HCT116 (cell line): Measurements from ENCODE around the gene MYL5. TPM values are rescaled to one million over a fixed set of nuclear protein-coding genes. Genes with fewer than 3 reads are reported as not detected.

Experiments used
- ATAC-seq: fragments of 200-7000 bp; cut with Tn5 transposase; 2 replicates; pipeline ENCODE4 v1.9.1; 2020; ENCODE audit warnings: mild to moderate bottlenecking, moderate library complexity
- BruUV-seq: library from RNA; stranded (reverse); fragments of 400-500 nt; replicated peaks from 2 replicates; lab custom pipeline; 2021; lab: Mats Ljungman, UMichigan
- CTCF ChIA-PET: fragments of 300-600 bp; sonication (Branson Sonifier 250); formaldehyde crosslinking; loops from one replicate; lab custom pipeline; 2021; ENCODE audit warnings: antibody characterized with exemption; lab: Charles Lee
- POLR2A ChIA-PET: fragments of 300-600, 350-600 bp; sonication (Branson Sonifier 250); formaldehyde crosslinking; loops from one replicate; lab custom pipeline; 2021; ENCODE audit warnings: antibody characterized with exemption; lab: Charles Lee
- RAD21 ChIA-PET, 2 experiments: fragments of 300-600 bp; sonication (Branson Sonifier 250); formaldehyde crosslinking; loops; one replicate each; lab custom pipeline; 2023; ENCODE audit warnings: low total read pairs in 2 of 2; ENCODE audit not compliant: uncharacterized antibody in 2 of 2, unreplicated experiment in 2 of 2, low non-redundant PET in 1 of 2; lab: Charles Lee
- DNase-seq: peaks from one replicate; pipeline ENCODE4 v3.0.0-alpha.2; 2010; ENCODE audit warnings: low read depth, low spot score
- H2AFZ ChIP-seq: fragments of 200-600 bp; shearing (Covaris generic), sonication (generic); 2 replicates; pipeline ENCODE4 v1.6.1; 2017; ENCODE audit warnings: low read depth, mixed run types, mixed read lengths, antibody characterized with exemption, low read length; ENCODE audit not compliant: poor library complexity, severe bottlenecking
- H3K27ac ChIP-seq: 2 replicates; pipeline ENCODE4 v1.5.1; 2012; ENCODE audit warnings: low read depth, low read length
- H3K27me3 ChIP-seq: fragments of 200-600 bp; sonication (generic); 2 replicates; pipeline ENCODE4 v1.6.1; 2016; ENCODE audit warnings: mixed run types, low read length, mixed read lengths; ENCODE audit not compliant: insufficient read depth
- H3K36me3 ChIP-seq, 2 experiments: fragments of 200-500 bp in 1 of 2; fragments of 200-600 bp in 1 of 2; sonication (Bioruptor generic) in 1 of 2; sonication (generic) in 1 of 2; 2 replicates each; pipeline versions ENCODE4 v1.5.1 to v1.6.1; 2014 to 2016; ENCODE audit warnings: low read length in 2 of 2, inconsistent platforms in 1 of 2, mixed read lengths in 1 of 2, mixed run types in 1 of 2; ENCODE audit not compliant: insufficient read depth in 2 of 2, control insufficient read depth in 1 of 2
- H3K4me1 ChIP-seq, 2 experiments: fragments of 200-600 bp in 1 of 2; sonication (generic) in 1 of 2; 2 replicates each; pipeline versions ENCODE4 v1.5.1 to v1.6.1; 2012 to 2017; ENCODE audit warnings: low read length in 2 of 2, inconsistent platforms in 1 of 2, mild to moderate bottlenecking in 1 of 2, mixed read lengths in 1 of 2, mixed run types in 1 of 2, moderate library complexity in 1 of 2; ENCODE audit not compliant: insufficient read depth in 2 of 2, control insufficient read depth in 1 of 2
- H3K4me2 ChIP-seq: fragments of 200-600 bp; sonication (generic); 2 replicates; pipeline ENCODE4 v1.6.1; 2017; ENCODE audit warnings: mixed run types, low read length, mixed read lengths
- H3K4me3 ChIP-seq, 2 experiments: fragments of 200-600 bp in 1 of 2; sonication (generic) in 1 of 2; replicated peaks in 1 of 2; 2 replicates each; pipeline ENCODE4 v1.5.1; 2011 to 2016; ENCODE audit warnings: low read length in 2 of 2, control low read depth in 1 of 2, low read depth in 1 of 2, mild to moderate bottlenecking in 1 of 2, mixed read lengths in 1 of 2, mixed run types in 1 of 2
- H3K79me2 ChIP-seq: fragments of 200-600 bp; sonication (generic); 2 replicates; pipeline ENCODE4 v1.6.1; 2017; ENCODE audit warnings: mild to moderate bottlenecking, mixed run types, low read length, moderate library complexity, mixed read lengths; ENCODE audit not compliant: insufficient read depth
- H3K9ac ChIP-seq: fragments of 200-600 bp; sonication (generic); 2 replicates; pipeline ENCODE4 v1.6.1; 2016; ENCODE audit warnings: low read length, mixed read lengths
- H3K9me2 ChIP-seq: fragments of 200-600 bp; sonication (generic), shearing (Covaris generic); 2 replicates; pipeline ENCODE4 v1.6.1; 2017; ENCODE audit warnings: mixed run types, mild to moderate bottlenecking, moderate library complexity; ENCODE audit not compliant: insufficient read depth
- H3K9me3 ChIP-seq, 2 experiments: fragments of 200-500 bp in 1 of 2; fragments of 200-600 bp in 1 of 2; sonication (Bioruptor generic) in 1 of 2; sonication (generic) in 1 of 2; 2 replicates each; pipeline ENCODE4 v1.6.1; 2014 to 2017; ENCODE audit warnings: low read length in 2 of 2, mixed read lengths in 2 of 2, inconsistent platforms in 1 of 2, low read depth in 1 of 2, mild to moderate bottlenecking in 1 of 2, mixed run types in 1 of 2, moderate library complexity in 1 of 2; ENCODE audit not compliant: control insufficient read depth in 1 of 2, insufficient read depth in 1 of 2
- H4K20me1 ChIP-seq: fragments of 200-600 bp; sonication (generic), shearing (Covaris generic); 2 replicates; pipeline ENCODE4 v1.6.1; 2017; ENCODE audit warnings: mixed run types, mild to moderate bottlenecking, moderate library complexity; ENCODE audit not compliant: insufficient read depth
- EGR1 ChIP-seq: IDR thresholded peaks from 2 replicates; pipeline ENCODE4 v1.6.1; 2012; ENCODE audit warnings: low read depth
- EZH2 ChIP-seq: fragments of 200-600 bp; sonication (generic); IDR thresholded peaks from 2 replicates; pipeline ENCODE4 v1.6.1; 2017; ENCODE audit warnings: antibody characterized with exemption, mixed run types
- EZH2phosphoT487 ChIP-seq: fragments of 200-600 bp; IDR thresholded peaks from 2 replicates; pipeline ENCODE4 v1.6.1; 2018; ENCODE audit warnings: antibody characterized with exemption, borderline replicate concordance
- FOSL1 ChIP-seq: IDR thresholded peaks from 2 replicates; pipeline ENCODE4 v1.6.1; 2012; ENCODE audit warnings: low read depth
- JUND ChIP-seq: IDR thresholded peaks from 2 replicates; pipeline ENCODE4 v1.6.1; 2012
- POLR2AphosphoS5 ChIP-seq: IDR thresholded peaks from 2 replicates; pipeline ENCODE4 v1.6.1; 2011; ENCODE audit warnings: mild to moderate bottlenecking, low read depth, low read length, moderate library complexity
- SP1 ChIP-seq: IDR thresholded peaks from 2 replicates; pipeline ENCODE4 v1.6.1; 2012; ENCODE audit warnings: low read depth
- TCF7L2 ChIP-seq: IDR thresholded peaks from 2 replicates; pipeline ENCODE4 v1.7.0; 2011; ENCODE audit warnings: borderline replicate concordance, inconsistent platforms; ENCODE audit not compliant: insufficient read depth, insufficient read length; ENCODE audit errors: extremely low read depth
- YY1 ChIP-seq: IDR thresholded peaks from 2 replicates; pipeline ENCODE4 v1.6.1; 2011; ENCODE audit warnings: low read length, low read depth, moderate library complexity, mild to moderate bottlenecking; ENCODE audit not compliant: insufficient replicate concordance; ENCODE audit errors: extremely low read depth
- ZNF274 ChIP-seq: fragments of 200-500 bp; sonication (Bioruptor generic); IDR thresholded peaks from 2 replicates; pipeline ENCODE4 v1.6.1; 2014; ENCODE audit warnings: mild to moderate bottlenecking, low read depth, low read length, inconsistent platforms
- intact Hi-C: fragments of 100-400 bp; cut with micrococcal nuclease; formaldehyde crosslinking; loops from 2 replicates; pipeline ENCODE4 v1.10.0; 2022
- total RNA-seq: library from RNA; stranded (reverse); gene quantifications from one replicate; pipeline ENCODE4 v1.2.1, GENCODE V29; 2021; ENCODE audit not compliant: unreplicated experiment
- TF ChIP-seq, protein P1 (sequence below): IDR thresholded peaks from 2 replicates; pipeline ENCODE4 v1.6.1; 2012

MYL5 gene
- total RNA-seq, 1 experiment from 2014 or later = 14.0 TPM

DNA sequence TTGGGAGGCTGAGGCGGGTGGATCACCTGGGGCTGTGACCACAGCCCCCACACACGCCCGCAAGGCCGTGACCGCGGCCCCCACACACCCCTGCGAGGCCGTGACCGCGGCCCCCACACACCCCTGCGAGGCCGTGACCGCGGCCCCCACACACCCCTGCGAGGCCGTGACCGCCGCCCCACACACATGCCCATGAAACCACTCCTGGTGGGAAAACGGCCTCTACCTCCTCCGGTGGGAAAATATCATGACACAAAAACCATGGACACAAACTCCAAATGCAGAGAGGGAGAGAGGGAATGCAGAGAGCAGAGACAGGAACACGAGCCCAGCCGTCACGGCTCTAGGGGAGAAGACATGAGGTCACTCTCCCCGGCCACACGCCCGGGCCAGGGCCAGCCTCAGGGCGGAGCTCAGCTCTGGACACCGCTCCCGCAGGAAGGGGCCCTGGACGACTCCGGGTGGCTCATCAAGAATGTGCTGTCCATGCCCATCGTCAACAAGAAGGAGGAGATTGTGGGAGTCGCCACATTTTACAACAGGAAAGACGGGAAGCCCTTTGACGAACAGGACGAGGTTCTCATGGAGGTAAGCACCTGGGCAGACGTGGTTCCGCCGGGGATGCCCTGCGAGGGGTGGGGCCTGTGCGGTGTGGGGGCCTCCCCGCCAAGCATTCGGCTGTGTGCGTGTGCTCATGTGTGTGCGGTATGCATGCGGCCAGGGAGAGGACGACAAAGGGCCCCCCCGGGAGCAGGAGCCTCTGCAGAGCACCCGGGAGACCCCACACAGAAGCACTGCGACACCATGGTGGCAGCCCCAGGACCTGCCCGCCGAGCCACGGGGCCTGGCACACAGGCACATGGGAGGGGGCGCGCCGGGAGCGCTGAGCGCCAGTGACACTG, 17.7 kb upstream of the MYL5 start:
- H3K27ac ChIP-seq = no peak overlapping the region
- H3K9me2 ChIP-seq = no peaks in the 10 kb centered on the region
- no peak overlapping the region for H3K4me3 ChIP-seq
- ChIA-PET RAD21 (no interaction called here), CTCF (no interaction called here), POLR2A (no interaction called here)
- no TSS peak for BruUV-seq
- no peaks in the 10 kb centered on the region for H3K27me3 ChIP-seq
- no peaks in the 10 kb centered on the region for H4K20me1 ChIP-seq
- no peaks in the 10 kb centered on the region for H3K9me3 ChIP-seq
- no peaks in the 10 kb centered on the region for H3K36me3 ChIP-seq
- H2AFZ ChIP-seq = no peak overlapping the region
- no peak overlapping the region for H3K9ac ChIP-seq
- no peaks in the 10 kb centered on the region for H3K4me1 ChIP-seq
- intact Hi-C loops = no loop called here
- no peaks in the 10 kb centered on the region for H3K79me2 ChIP-seq
- no peak for ATAC-seq
- TF ChIP-seq, protein P1, sequence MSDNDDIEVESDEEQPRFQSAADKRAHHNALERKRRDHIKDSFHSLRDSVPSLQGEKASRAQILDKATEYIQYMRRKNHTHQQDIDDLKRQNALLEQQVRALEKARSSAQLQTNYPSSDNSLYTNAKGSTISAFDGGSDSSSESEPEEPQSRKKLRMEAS = no peak
- TF ChIP-seq POLR2AphosphoS5 (no peak), EZH2phosphoT487 (no peak), EZH2 (no peak), EGR1 (no peak), JUND (no peak), TCF7L2 (no peak), ZNF274 (no peak), SP1 (no peak), FOSL1 (no peak), YY1 (no peak)
- TF ChIP-seq, all 23 proteins: peak for 0
- DNase-seq = no peak
- no peak overlapping the region for H3K4me2 ChIP-seq
